IPS-15b (cell line): ENCODE results near the gene RHBG.
A peak's percentile ranks its signal among the peaks of the same experiment; 100 is the strongest.

Source experiments
- H3K27me3 ChIP-seq: one replicate; pipeline ENCODE4 v1.6.1; 2013; ENCODE audit warnings: low read length; ENCODE audit not compliant: control insufficient read depth, insufficient read depth
- H3K36me3 ChIP-seq: one replicate; pipeline ENCODE4 v1.6.1; 2013; ENCODE audit warnings: low read length; ENCODE audit not compliant: control insufficient read depth, insufficient read depth
- H3K4me1 ChIP-seq: one replicate; pipeline ENCODE4 v1.6.1; 2013; ENCODE audit warnings: mild to moderate bottlenecking, low read length; ENCODE audit not compliant: control insufficient read depth, insufficient read depth
- H3K4me3 ChIP-seq: one replicate; pipeline ENCODE4 v1.5.1; 2013; ENCODE audit warnings: low read depth, low read length
- H3K9ac ChIP-seq: one replicate; pipeline ENCODE4 v1.6.1; 2013; ENCODE audit warnings: low read depth, mild to moderate bottlenecking, low read length
- H3K9me3 ChIP-seq: one replicate; pipeline ENCODE4 v1.6.1; 2013; ENCODE audit warnings: mild to moderate bottlenecking, low read length; ENCODE audit not compliant: control insufficient read depth, insufficient read depth

Gene RHBG

DNA sequence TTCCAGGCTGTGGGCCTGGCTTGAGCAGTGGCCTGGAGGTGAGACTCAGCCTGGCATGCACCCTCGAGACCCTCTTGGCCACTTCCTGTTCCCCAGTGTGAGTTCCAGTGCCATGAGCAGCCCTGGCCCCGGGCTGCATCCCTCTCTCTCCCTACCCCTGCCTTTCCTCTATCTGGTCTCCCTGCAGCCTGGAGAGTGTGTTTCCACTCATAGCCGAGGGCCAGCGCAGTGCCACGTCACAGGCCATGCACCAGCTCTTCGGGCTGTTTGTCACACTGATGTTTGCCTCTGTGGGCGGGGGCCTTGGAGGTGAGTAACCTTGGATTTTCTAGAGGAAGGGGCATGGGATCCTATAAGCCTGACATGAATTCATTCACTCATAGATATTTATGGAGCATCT, 13.6 kb downstream of the RHBG start:
- H3K4me1 ChIP-seq, result peaks cover 3% of the 10 kb centered on the region
- H3K9me3 ChIP-seq, result no peaks in the 10 kb centered on the region
- no peaks in the 10 kb centered on the region for H3K36me3 ChIP-seq
- H3K27me3 ChIP-seq, result peaks cover 27% of the 10 kb centered on the region
- H3K4me3 ChIP-seq, result no peak overlapping the region
- no peak overlapping the region for H3K9ac ChIP-seq

DNA sequence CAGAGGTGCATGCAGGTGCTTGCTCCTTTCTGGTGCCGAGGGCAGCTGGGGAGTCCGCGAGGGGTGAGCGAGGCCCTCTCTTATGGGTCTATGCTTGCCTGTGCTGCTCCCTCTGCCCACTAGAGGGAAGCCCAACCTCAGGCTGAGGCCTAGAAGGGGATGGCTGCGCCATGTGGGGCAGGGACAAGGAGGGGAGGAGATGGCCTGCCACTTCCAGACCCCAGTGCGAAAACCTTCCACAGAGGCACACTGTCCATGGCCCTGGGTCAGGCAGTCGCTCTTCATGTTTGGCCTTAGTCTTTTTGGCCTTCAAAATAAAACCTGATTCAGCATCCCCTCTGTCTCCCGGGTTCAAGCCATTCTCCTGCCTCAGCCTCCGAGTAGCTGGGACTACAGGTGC, 14.0 kb downstream of the RHBG start:
- peaks cover 3% of the 10 kb centered on the region for H3K4me1 ChIP-seq
- H3K4me3 ChIP-seq, result no peak overlapping the region
- no peaks in the 10 kb centered on the region for H3K36me3 ChIP-seq
- no peak overlapping the region for H3K9ac ChIP-seq
- H3K27me3 ChIP-seq, result peaks cover 32% of the 10 kb centered on the region
- no peaks in the 10 kb centered on the region for H3K9me3 ChIP-seq

DNA sequence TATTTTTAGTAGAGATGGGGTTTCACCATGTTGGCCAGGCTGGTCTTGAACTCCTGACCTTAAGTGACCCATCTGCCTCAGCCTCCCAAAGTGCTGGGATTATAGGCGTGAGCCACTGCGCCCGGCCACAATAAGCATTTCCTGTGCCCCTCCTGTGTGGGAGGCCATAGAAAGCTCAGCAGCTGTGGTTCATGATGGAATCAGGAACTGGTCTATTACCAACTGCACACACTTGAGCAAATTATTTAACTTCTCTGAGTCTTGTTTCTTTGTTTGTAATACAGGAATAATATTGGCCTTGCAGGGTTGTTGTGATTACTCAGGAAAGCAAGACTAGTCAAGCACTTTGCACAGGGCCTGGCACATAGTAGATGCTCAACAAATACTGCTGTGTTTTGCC, 15.0 kb downstream of the RHBG start:
- H3K9ac ChIP-seq, result no peak overlapping the region
- no peak overlapping the region for H3K4me3 ChIP-seq
- H3K36me3 ChIP-seq, result no peaks in the 10 kb centered on the region
- peaks cover 39% of the 10 kb centered on the region for H3K27me3 ChIP-seq
- no peaks in the 10 kb centered on the region for H3K9me3 ChIP-seq
- H3K4me1 ChIP-seq, result peaks cover 5% of the 10 kb centered on the region

DNA sequence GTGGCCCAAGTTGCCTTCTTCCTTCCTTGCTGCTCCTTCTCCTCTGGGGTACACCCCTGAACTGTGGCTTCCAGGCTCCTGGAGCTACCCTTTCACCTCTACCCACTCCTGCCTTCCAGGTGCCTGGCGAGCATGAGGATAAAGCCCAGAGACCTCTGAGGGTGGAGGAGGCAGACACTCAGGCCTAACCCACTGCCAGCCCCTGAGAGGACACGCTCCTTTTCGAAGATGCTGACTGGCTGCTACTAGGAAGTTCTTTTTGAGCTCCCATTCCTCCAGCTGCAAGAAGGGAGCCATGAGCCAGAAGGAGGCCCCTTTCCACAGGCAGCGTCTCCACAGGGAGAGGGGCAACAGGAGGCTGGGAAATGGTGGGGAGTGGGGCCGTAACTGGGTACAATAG, 15.6 kb downstream of the RHBG start:
- Histone ChIP-seq H3K4me3 (no peak overlapping the region), H3K9me3 (no peaks in the 10 kb centered on the region), H3K9ac (no peak overlapping the region), H3K27me3 (peaks cover 46% of the 10 kb centered on the region), H3K4me1 (peaks cover 4% of the 10 kb centered on the region), H3K36me3 (no peaks in the 10 kb centered on the region)

DNA sequence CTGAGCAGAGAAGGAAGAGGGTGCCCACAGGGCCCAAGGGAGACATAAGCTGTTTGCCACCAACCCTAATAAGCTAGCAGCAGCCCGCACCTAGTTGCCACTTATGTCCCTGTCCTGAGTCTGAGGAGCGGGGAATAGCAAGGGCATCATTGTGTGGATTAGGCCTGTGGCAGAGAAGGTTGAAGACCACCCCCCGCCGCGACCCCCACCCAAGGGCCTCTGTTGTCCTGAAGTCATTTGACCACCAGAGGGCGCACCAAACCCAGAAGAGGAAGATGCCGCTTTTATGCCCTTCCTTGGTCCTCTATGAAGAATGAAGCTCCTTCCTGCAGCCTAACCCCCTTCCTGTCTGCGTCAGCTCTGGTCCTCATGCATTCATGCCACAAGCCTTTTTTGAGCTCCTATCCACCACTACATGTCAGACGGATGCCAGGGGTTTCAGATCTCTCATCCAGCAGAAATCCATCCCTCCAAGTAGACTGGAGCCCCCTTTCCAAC, 16.6 kb downstream of the RHBG start:
- Histone ChIP-seq H3K4me1 (peaks cover 4% of the 10 kb centered on the region), H3K9ac (no peak overlapping the region)

DNA sequence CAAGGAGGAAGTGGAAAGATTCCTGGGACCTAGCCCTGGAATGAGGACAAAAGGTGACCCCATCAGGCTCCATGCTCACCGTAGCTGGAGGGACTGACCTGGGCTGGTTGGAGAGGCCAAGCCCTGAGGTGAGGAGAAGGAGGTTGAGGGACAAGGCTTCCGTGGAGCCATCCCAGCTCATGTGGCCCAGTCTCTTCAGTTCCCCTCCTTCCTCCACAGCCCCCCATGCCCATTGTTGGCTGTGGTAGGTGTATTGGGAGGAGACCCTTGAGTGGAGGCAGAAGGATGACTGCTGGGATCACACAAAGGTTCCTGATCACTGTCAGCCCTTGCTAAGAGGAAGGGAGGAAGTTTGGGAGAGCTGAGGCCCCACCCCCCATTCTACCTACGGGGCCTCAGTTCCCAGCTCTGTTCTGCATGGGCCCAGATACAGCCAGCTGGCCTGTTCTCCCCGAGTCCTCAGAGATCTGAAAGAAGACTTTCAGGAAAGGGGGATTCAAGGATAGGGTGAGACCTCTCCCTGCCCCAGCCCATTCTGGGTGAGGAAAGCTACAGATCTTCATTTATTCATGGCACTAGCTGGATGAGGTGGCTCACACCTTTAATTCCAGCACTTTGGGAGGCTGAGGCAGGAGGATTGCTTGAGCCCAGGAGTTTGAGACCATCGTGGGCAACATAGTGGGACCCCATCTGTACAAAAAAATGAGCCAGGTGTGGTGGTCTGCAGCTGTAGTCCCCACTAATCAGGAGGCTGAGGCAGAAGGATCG, 17.3 kb downstream of the RHBG start:
- Histone ChIP-seq H3K9me3 (no peaks in the 10 kb centered on the region), H3K36me3 (no peaks in the 10 kb centered on the region), H3K4me1 (peaks cover 9% of the 10 kb centered on the region), H3K27me3 (peaks cover 62% of the 10 kb centered on the region), H3K4me3 (no peak overlapping the region), H3K9ac (no peak overlapping the region)

More for the DNA sequence above, 16.6 kb downstream of the RHBG start:
- Histone ChIP-seq H3K9me3 (no peaks in the 10 kb centered on the region), H3K36me3 (no peaks in the 10 kb centered on the region), H3K4me3 (no peak overlapping the region), H3K27me3 (peaks cover 55% of the 10 kb centered on the region)

DNA sequence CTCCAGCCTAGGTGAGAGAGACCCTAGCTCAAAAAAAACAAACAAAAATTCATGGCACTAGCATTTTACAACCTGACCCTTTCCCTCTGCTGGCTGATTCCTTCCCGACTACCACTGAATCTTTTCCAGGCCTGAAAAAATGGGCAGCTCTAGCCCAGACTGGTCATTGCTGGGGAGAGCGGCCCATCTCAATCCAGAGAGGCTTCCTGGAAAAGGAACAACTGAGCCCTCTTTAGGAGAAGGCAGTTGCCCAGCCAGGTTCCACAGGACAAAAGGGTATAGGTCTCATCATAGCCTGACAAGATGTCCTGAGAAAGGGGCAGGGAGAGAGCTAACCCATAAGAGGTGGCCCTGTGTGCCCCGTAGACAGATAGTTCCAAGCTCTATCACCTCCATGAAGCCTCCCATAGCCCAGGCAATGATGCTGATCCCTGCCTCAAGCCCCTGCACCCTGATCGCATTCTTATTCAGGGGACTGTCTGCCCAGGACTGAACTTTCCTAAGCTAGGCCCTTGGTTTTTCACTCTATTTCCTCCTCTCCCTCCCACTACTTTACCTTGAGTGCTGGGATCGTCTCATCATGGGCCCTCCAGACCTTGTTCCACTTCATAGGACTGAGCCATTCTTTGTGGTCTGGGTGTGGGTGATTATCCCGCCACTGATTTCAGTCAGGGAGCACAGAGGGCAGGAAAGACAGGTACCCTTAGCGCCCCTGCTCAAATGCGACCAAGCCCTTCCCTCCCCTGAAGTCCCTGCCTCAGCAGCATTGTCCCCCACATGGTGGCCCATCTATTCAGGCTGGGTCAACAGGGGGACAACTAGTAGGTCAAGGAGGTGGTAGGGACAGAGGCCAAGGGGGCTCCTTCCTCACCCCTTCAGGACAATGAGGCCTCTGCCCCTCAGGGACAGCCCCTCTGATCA, 18.2 kb downstream of the RHBG start:
- no peak overlapping the region for H3K9ac ChIP-seq
- H3K9me3 ChIP-seq, result no peaks in the 10 kb centered on the region
- no peaks in the 10 kb centered on the region for H3K36me3 ChIP-seq
- H3K4me3 ChIP-seq, result peak overlapping the region; percentile 43
- H3K4me1 ChIP-seq, result peaks cover 18% of the 10 kb centered on the region
- H3K27me3 ChIP-seq, result peaks cover 70% of the 10 kb centered on the region

DNA sequence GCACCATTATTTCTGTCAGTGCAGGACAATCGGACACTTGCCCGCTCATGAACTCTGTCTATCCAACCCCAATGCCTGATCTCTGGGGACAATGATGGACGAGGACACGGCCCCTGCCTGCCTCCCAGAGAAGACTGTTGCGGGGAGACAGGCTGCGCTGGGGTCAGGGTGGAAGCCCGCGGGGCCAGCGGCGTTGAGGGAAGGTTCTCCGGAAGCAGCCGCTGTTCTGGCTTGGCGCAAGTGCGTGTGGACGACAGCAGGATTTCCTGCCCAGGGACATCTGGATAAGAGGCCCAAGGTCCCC, 18.8 kb downstream of the RHBG start:
- Histone ChIP-seq H3K36me3 (no peaks in the 10 kb centered on the region), H3K9me3 (no peaks in the 10 kb centered on the region), H3K4me3 (peak overlapping the region; percentile 43), H3K27me3 (peaks cover 68% of the 10 kb centered on the region), H3K4me1 (peaks cover 24% of the 10 kb centered on the region), H3K9ac (no peak overlapping the region)

DNA sequence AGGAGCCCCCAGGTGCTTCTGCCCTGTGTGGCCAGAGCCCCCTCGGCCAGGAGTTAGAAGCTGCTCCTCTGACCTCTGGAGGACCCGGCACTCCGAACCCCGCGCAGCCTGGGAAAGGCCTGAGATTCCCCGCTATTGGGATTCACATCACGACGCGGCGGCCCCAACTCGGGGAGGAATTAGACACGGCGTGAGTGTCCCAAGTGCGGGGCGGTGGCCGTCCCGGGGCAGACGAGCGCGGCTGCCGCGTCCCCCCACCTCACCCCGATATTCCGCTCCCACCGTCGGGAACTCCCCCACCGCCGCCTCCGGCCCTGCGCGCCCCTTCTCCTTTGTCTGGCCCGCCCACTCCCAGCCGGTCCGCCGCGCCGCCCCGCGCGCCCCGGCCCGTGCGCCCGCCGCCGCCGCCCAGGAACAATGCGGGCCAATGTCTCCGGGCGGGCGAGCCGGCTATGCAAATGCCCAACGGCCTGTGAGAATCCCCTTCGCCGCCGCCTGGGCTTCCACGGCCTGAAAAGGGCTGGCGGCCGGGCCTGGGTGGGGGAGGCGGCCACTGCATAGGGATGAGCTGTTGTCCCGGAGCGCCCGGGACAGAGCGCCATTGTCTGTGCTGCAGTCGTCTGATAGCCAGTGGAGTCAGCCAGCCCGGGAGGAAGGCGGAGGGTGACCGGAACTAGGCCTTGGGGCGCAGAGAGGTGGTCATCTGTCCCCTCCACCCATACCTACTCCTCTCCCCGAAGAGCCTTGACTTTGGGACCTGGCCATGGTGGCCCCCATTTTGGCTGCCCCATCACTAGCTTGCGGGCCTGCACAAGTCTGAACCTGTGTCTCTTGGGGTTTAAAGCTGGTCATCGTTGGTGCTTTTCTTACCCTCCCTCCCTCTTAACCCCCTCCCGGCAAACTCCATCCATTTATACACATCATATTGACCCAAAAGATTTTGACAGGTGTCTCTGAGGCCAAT, 19.4 kb downstream of the RHBG start:
- H3K36me3 ChIP-seq, result no peaks in the 10 kb centered on the region
- peaks cover 30% of the 10 kb centered on the region for H3K4me1 ChIP-seq
- H3K9me3 ChIP-seq, result no peaks in the 10 kb centered on the region
- H3K9ac ChIP-seq, result peak overlapping the region; percentile 24
- peaks cover 68% of the 10 kb centered on the region for H3K27me3 ChIP-seq
- H3K4me3 ChIP-seq, result peak overlapping the region; percentile 48

DNA sequence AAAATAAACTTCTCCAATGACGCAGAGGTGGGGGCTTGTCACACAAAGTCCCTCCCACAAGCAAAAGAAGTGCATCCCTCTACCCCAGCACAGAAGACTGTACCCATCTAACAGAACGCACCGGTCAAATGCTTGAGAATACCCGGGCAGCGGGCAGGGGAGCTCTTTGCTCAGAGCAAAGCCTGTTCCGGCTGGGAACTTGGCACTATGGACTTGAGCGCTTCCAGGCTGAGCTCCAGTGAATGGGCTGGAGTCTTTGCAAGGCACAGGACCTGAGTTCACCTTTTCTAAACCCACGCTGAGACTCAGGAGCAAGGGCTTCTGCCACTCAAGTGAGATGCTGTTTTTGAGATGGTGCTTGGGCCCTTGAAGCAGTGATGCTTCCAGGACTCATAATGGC, 20.3 kb downstream of the RHBG start:
- peaks cover 30% of the 10 kb centered on the region for H3K4me1 ChIP-seq
- no peaks in the 10 kb centered on the region for H3K36me3 ChIP-seq
- no peaks in the 10 kb centered on the region for H3K9me3 ChIP-seq
- peaks cover 68% of the 10 kb centered on the region for H3K27me3 ChIP-seq
- peak overlapping the region; percentile 48 for H3K4me3 ChIP-seq
- H3K9ac ChIP-seq, result no peak overlapping the region
